K562 (cell line): ENCODE measurements around the gene NTRK2.

Experiments
- CUX1 ChIP-seq: fragments of 200-800 bp; sonication (Bioruptor generic); IDR thresholded peaks from 2 replicates; pipeline ENCODE4 v1.6.1; 2016; ENCODE audit warnings: missing genetic modification characterization, missing compliant biosample characterization
- ELK1 ChIP-seq: sonication (generic); formaldehyde crosslinking; IDR thresholded peaks from 2 replicates; pipeline ENCODE4 v1.8.1; 2022; ENCODE audit warnings: missing genetic modification reagents
- EP300 ChIP-seq: IDR thresholded peaks from 2 replicates; pipeline ENCODE4 v1.6.1; 2012; ENCODE audit warnings: low read length, improper control_type of control experiment
- FIP1L1 ChIP-seq: fragments of 200-400 bp; formaldehyde crosslinking; IDR thresholded peaks from 2 replicates; pipeline ENCODE4 v1.6.1; 2018; ENCODE audit warnings: mild to moderate bottlenecking, low read depth, low read length; ENCODE audit not compliant: poor library complexity, severe bottlenecking
- MCM3 ChIP-seq: fragments of 450-650 bp; IDR thresholded peaks from 2 replicates; pipeline ENCODE4 v1.6.1; 2016
- POLR2AphosphoS5 ChIP-seq: IDR thresholded peaks from 2 replicates; pipeline ENCODE4 v1.6.1; 2011; ENCODE audit warnings: mild to moderate bottlenecking, low read depth, low read length, moderate library complexity; ENCODE audit not compliant: control insufficient read depth, insufficient read depth
- RFX5 ChIP-seq: IDR thresholded peaks from 2 replicates; pipeline ENCODE4 v1.6.1; 2011; ENCODE audit warnings: low read depth, mild to moderate bottlenecking, improper control_type of control experiment, low read length
- SMAD1 ChIP-seq: fragments of 150-350 bp; IDR thresholded peaks from 2 replicates; pipeline ENCODE4 v1.6.1; 2014; ENCODE audit warnings: low read length, low read depth; ENCODE audit not compliant: partially characterized antibody
- TAF15 ChIP-seq: fragments of 200-400 bp; formaldehyde crosslinking; IDR thresholded peaks from 2 replicates; pipeline ENCODE4 v1.6.1; 2017; ENCODE audit warnings: mild to moderate bottlenecking, low read depth, low read length, moderate library complexity
- ZBTB2 ChIP-seq: fragments of 450-650 bp; IDR thresholded peaks from 2 replicates; pipeline ENCODE4 v1.6.1; 2016; ENCODE audit warnings: antibody characterized with exemption
- TF ChIP-seq, protein P1 (sequence below), 3 experiments: IDR thresholded peaks in 2 of 3; conservative IDR thresholded peaks in 1 of 3; 2 replicates each; pipeline ENCODE4 v1.5.1; 2011 to 2012; ENCODE audit warnings: low read length in 3 of 3, mild to moderate bottlenecking in 3 of 3, control low read depth in 2 of 3, improper control_type of control experiment in 1 of 3, inconsistent platforms in 1 of 3, low read depth in 1 of 3, mixed read lengths in 1 of 3, moderate library complexity in 1 of 3; ENCODE audit not compliant: insufficient read depth in 2 of 3

DNA sequence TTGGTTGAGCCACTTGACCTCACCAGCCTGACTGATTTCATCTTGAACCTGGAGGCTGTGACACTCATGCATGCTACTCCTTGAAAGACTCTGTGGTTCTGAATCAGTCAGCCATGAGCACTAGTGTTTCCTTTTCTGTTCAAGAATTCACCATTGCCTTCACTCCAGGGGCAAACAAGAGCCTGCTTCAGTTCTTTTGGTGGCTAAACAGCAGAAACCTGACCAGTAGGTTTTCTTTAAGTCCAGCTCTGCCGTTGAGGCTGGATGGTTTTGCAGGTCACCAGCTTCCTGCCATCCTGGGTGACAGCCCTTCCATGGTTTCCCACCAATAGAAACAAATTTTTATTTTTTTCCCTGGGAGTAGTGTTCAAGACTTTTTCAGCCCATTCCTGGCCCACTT lies 10.0 kb downstream of the NTRK2 start:
- TF ChIP-seq, protein P1, sequence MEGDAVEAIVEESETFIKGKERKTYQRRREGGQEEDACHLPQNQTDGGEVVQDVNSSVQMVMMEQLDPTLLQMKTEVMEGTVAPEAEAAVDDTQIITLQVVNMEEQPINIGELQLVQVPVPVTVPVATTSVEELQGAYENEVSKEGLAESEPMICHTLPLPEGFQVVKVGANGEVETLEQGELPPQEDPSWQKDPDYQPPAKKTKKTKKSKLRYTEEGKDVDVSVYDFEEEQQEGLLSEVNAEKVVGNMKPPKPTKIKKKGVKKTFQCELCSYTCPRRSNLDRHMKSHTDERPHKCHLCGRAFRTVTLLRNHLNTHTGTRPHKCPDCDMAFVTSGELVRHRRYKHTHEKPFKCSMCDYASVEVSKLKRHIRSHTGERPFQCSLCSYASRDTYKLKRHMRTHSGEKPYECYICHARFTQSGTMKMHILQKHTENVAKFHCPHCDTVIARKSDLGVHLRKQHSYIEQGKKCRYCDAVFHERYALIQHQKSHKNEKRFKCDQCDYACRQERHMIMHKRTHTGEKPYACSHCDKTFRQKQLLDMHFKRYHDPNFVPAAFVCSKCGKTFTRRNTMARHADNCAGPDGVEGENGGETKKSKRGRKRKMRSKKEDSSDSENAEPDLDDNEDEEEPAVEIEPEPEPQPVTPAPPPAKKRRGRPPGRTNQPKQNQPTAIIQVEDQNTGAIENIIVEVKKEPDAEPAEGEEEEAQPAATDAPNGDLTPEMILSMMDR (IDR thresholded peaks at IDR 0.05 in 2 of 3, conservative IDR thresholded peaks at IDR 0.05 in 1 of 3; ENCODE audit: insufficient read depth in 2 of 3, low read depth in 1 of 3, low read length in 3 of 3) = no peak
- no peak for TF ChIP-seq CUX1
- TF ChIP-seq TAF15 = no peak
- TF ChIP-seq RFX5 = no peak
- TF ChIP-seq ELK1 (CRISPR knock-in tag) = no peak
- no peak for TF ChIP-seq EP300
- TF ChIP-seq MCM3 = no peak
- no peak for TF ChIP-seq SMAD1
- no peak for TF ChIP-seq POLR2AphosphoS5
- no peak for TF ChIP-seq ZBTB2
- TF ChIP-seq FIP1L1 = no peak
